HG03442 (cell line): ENCODE measurements around the gene DNAJC5G.
"Not testable (repeated sequence)": the region's sequence is repeated elsewhere in the genome, so short reads cannot be mapped to it uniquely, and the experiment has no call there.

Experiments
- ATAC-seq: cut with Tn5 transposase; IDR thresholded peaks from one replicate; pipeline ENCODE4 v1.9.1; 2021; ENCODE audit warnings: mild to moderate bottlenecking, moderate library complexity; ENCODE audit not compliant: unreplicated experiment

The DNAJC5G gene

DNA sequence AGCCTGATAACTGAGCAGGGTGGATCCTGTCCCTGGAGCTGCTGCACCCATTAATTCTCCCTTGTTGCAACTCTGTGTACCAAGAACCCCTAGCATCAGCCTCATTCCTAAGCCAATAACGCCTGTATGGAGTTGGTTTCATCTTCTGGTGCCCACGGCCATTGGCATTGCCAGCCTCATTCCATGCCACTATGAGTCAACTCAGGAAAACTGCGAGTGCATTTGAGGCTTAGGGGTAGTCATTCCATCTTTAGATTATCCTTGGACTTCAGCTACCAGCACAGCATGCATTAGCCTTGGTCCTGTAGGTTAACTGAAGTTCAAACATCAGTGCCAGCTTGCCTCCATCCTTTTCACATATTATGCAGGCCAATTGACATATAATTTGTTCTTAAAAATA is 5.6 kb downstream of the DNAJC5G start:
- no peak for ATAC-seq

DNA sequence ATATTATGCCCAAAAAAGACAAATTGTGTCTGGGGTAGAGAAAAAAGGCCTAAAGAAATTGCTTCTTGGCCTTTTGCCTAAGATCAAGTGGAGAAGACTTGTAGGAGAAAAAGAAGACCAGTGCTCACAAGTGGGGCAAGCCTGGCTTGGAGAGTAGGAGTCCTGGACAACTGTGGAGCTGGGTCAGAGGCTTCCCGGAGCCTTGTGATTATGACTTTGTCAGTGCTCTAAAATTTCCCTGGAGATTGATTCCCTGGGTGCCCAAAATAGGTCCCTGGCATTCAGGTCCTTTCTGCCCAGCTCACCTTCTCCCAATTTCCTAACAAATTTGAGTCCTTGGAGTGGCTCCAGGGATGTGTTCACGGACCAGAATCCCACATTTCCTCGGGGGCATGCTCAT is 6.2 kb downstream of the DNAJC5G start:
- ATAC-seq: no peak

- ATAC-seq: no peak
Measured at GRCh38 chr2:27281855-27282559, 6.8 kb downstream of the DNAJC5G start, which contains the start of gene TRIM54. Gene TRIM54 (plus strand): TSS chr2:27282429. CDS start chr2:27282732, 303 bp downstream.

- ATAC-seq: no peak
Measured at GRCh38 chr2:27282892-27283291, 7.7 kb downstream of the DNAJC5G start.

DNA sequence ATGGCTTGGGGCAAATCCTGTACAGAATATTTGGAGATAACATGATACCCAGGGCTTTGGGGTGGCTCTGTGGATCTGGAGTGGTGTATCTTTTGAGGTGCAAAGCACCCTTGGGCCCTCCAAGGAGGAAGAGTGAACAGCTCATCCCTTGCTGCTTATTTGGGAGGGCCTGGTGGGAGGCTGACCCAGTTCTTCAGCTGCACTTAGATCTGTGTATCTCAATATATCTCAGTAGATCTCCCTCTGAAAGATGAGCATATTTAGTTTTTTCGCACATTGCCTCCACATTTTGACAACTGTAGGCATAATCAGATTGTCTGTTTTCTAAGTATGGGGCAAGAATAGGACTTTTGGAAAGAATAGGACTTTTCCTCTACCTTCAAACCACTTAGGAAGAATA is 9.8 kb downstream of the DNAJC5G start:
- no peak for ATAC-seq

- no peak for ATAC-seq
Measured at GRCh38 chr2:27285481-27285880, 10.2 kb downstream of the DNAJC5G start.

DNA sequence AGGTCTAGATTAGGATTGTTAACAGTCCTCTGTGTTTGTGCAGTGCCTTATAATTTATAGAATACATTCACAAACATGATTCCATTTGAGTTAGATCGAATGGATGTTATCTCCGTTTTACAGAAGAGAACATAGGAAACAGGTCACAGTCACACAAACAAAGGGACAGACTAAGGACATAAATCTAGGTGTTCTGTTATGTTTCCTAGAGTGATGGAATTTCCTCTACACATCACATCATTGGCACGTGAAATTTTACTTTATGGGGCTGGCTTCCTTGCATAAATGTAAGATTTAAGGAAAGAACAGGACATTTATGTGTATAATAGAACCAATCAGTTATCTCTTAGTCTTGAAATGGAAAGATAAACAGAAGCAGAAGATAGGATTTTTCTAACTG is 13.4 kb downstream of the DNAJC5G start:
- ATAC-seq: no peak

DNA sequence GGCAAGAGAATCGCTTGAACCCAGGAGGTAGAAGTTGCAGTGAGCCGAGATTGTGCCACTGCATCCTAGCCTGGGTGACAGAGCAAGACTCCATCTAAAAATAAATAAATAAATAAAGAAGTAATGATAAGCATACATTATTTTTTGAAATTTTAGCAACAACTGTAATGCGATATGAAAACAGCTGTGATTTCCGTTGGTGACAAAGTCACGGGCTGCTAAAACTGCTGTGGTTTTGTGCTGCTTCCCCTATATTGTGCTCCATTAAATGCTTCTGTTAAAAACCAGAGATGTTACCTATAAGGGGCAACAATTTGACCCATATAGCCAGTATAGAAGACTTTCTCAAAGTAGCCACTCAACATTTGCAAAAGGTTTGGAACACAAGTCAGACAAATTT is 15.3 kb downstream of the DNAJC5G start:
- no peak for ATAC-seq

DNA sequence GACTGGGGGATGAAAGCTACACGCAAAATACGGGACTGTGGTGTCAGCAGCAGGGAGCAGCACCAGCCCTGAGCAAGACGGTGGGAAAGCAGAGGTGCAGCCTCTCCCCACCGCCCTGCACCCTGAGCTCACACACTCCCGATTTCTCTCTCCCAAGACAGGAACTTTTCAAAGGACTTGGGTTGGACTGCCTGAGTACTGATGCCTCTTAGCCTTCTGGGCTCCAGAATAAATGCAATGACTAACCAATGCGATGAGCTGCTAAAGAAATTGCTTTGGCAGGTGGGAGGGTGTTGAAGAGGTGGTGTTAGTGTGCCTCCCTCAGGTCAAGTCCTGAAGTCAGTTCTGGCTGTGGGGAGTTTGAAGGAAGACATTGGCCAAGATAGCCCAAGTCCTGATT is 16.6 kb downstream of the DNAJC5G start:
- ATAC-seq: no peak

DNA sequence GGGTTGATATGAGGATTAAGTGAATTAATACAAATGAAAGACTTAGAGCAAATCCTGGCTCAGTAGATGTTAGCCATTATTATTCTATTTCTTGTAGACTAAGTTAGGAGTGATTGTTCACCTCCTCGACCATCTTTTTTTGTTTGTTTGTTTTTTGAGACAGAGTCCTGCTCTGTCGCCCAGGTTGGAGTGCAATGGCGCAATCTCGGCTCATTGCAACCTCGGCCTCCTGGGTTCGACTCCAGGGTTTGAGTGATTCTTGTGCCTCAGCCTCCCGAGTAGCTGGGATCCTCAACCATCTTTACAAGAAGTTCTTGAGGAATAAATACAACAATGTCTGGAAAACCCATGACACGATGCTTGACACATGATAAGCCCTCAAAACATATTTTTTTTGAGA is 19.7 kb downstream of the DNAJC5G start:
- no peak for ATAC-seq

DNA sequence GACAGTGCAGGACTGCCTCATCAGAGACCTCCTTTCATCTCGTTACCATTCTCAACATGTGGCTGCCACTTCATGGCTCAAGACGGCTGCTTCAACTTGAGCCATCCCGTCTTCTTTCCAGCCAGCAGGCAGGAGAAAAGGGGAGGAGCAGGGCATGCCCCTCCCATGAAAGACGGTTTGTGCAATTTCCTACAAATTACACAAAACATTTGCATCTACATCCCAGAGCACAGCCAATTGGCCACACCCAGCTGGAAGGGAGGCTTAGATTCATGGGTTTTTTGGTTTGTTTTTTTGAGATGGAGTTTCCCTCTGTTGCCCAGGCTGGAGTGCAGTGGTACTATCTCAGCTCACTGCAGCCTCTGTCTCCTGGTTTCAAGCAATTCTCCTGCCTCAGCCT is 21.2 kb downstream of the DNAJC5G start:
- no peak for ATAC-seq

- no peak for ATAC-seq
Measured at GRCh38 chr2:27297195-27297594, 22.0 kb downstream of the DNAJC5G start.

DNA sequence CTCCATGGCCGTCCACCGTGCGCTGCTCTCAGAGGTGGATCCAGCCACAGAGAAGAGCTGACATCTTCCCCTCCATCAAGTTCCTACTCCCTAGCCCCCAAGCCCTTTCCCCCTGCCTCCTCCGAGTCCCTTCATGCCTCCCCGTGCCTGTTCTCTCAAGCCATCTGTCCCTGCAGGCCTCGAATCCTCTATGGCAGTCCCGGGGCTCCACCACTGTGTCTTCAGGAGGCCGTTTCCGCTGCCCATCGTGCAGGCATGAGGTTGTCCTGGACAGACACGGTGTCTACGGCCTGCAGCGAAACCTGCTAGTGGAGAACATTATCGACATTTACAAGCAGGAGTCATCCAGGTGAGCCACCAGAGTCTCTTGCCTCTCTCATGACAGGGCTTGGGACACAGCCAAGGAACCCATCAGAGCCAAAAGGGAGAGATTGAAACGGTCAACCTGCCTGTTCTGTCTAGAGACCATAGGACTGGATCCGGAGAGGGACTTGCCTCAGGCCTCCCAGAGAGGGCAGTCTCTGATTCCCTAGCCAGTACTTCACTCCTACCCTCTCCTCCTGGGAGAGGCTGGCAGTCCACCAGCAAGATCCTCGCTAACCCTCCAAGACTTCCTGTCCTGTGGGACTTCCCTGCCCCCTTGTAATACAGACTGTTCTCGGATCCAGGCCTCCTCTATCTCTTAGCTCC is 23.3 kb downstream of the DNAJC5G start:
- no peak for ATAC-seq

DNA sequence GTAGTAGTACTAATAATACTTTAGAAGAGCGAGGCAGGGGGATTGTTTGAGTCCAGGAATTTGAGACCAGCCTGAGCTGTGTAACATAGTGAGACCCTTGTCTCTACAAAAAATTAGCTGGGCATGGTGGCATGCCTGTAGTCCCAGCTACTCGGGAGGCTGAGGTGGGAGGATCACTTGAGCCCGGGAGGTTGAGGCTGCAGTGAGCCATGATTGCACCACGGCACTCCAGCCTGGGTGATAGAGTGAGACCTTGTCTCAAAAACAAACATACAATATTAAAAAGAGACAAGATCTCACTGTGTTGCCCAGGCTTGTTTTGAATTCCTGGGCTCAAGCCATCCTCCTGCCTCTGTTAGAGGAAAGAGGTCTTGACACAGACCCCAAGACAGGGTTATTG is 25.4 kb downstream of the DNAJC5G start:
- ATAC-seq: not testable (repeated sequence)

GRCh38 chr2:27303093-27304025 is 28.1 kb downstream of the DNAJC5G start:
- ATAC-seq: no peak

- ATAC-seq: no peak
Measured at GRCh38 chr2:27304488-27305240, 29.4 kb downstream of the DNAJC5G start.

GRCh38 chr2:27305516-27305915 is 30.3 kb downstream of the DNAJC5G start:
- ATAC-seq: no peak

DNA sequence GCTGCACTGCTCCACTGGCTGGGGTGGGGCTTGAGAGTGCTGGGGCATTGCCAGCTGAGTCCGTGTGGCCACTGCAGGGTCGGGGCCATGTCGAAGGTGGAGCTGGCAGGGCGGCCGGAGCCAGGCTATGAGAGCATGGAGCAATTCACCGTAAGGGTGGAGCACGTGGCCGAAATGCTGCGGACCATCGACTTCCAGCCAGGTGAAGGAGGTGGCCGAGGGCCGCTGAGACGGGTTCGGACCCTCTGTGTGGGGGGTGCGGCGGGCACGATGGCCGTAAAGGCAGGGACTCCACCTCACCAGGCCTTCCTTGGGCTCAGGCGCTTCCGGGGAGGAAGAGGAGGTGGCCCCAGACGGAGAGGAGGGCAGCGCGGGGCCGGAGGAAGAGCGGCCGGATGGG is 30.9 kb downstream of the DNAJC5G start:
- no peak for ATAC-seq

DNA sequence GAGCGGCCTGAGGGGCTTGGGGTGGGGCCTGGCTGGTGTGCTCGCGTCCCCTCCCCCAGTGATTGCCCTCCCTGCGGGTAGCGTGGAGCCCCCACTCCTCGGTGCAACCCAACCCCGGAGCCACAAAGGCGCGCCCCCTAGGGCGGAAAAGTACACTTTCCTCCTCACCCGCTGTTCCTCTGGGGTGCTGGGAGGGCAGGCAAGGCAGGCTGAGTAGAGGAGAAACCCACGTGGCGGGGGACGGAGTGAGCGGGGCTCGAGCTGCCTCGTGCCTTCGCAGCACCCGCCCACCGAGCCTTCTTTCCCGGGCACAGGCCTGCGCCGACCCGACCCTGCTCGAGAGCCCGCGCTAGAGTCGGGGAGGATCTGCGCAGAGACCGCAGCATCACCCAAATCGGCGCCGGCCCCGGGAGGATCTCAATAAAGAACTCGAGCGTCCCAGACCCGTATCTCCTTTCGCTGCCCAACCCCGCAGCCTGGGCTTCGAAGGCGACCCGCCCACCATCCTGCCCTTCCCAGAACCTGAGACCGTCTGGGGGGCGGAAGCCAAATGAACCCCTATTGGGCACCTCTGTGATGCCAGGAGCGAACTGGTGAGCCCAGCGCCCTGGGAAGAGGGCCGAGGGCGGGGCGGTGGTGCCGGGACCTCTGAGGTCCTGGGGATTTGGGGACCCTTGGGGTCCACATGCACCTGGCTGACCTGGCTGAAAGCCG is 31.5 kb downstream of the DNAJC5G start:
- ATAC-seq: no peak

DNA sequence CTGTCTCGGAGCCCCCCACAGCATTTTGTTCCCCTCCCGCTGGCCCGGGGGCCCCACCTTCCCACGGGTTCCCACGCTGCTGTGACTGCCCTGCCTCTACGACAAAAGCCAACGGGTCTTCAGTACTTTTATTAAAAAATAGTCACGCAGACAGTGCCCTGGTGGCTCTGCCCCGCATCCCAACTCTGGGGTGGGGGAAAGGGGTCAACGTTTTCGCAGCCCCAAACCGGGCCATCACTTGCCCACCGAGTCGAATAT is 32.0 kb downstream of the DNAJC5G start:
- no peak for ATAC-seq
